ENCODE measurements around the gene SNURF. TPM values are rescaled to one million over a fixed set of nuclear protein-coding genes. Genes with fewer than 3 reads are reported as not detected.

Gene SNURF
- total RNA-seq, 1 donor from 2014 or later = 21.3 TPM

GRCh38 chr15:24957691-24958090 lies 2.9 kb downstream of the SNURF start:
- Histone ChIP-seq H3K4me1 (no peaks in the 10 kb centered on the region), H3K36me3 (peaks cover 4% of the 10 kb centered on the region), H3K9me3 (peaks cover 12% of the 10 kb centered on the region), H3K4me3 (no peak overlapping the region), H3K27me3 (ENCODE audit: low read depth) (no peaks in the 10 kb centered on the region), H3K27ac (no peak overlapping the region)
- no peak for ATAC-seq
- intact Hi-C loops (cut with DNase I) = no loop called here
- TF ChIP-seq, protein P1, sequence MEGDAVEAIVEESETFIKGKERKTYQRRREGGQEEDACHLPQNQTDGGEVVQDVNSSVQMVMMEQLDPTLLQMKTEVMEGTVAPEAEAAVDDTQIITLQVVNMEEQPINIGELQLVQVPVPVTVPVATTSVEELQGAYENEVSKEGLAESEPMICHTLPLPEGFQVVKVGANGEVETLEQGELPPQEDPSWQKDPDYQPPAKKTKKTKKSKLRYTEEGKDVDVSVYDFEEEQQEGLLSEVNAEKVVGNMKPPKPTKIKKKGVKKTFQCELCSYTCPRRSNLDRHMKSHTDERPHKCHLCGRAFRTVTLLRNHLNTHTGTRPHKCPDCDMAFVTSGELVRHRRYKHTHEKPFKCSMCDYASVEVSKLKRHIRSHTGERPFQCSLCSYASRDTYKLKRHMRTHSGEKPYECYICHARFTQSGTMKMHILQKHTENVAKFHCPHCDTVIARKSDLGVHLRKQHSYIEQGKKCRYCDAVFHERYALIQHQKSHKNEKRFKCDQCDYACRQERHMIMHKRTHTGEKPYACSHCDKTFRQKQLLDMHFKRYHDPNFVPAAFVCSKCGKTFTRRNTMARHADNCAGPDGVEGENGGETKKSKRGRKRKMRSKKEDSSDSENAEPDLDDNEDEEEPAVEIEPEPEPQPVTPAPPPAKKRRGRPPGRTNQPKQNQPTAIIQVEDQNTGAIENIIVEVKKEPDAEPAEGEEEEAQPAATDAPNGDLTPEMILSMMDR (IDR thresholded peaks at IDR 0.05) = no peak
- no peak for DNase-seq

DNA sequence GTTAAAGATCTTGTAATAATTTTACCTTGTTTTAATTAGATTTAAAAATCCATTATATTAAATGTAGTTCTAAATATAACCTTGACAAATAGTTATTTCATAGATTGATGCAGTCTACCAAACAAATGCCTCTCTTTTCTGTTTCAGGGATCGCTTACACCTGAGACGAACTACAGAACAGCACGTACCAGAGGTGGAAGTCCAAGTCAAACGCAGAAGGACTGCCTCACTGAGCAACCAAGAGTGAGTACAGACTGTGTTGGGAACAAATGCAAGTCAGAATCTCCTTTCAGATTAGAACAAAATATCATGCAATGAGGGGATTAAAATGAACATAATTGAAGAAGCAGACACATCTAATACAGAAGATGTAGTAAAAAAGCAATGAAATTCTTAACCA lies 7.2 kb downstream of the SNURF start:
- no peak for DNase-seq
- H3K27ac ChIP-seq = no peak overlapping the region
- H3K4me1 ChIP-seq = no peaks in the 10 kb centered on the region
- ATAC-seq = no peak
- H3K36me3 ChIP-seq = peaks cover 28% of the 10 kb centered on the region
- H3K9me3 ChIP-seq = peaks cover 17% of the 10 kb centered on the region
- no peak overlapping the region for H3K4me3 ChIP-seq
- no peaks in the 10 kb centered on the region for H3K27me3 ChIP-seq (ENCODE audit: low read depth)
- intact Hi-C loops (cut with DNase I) = no loop called here
- TF ChIP-seq, protein P1 (IDR thresholded peaks at IDR 0.05) = no peak

- Histone ChIP-seq H3K9me3 (peaks cover 17% of the 10 kb centered on the region), H3K27me3 (ENCODE audit: low read depth) (no peaks in the 10 kb centered on the region), H3K4me1 (no peaks in the 10 kb centered on the region), H3K27ac (no peak overlapping the region), H3K36me3 (peaks cover 35% of the 10 kb centered on the region), H3K4me3 (no peak overlapping the region)
- no peak for ATAC-seq
- intact Hi-C loops (cut with DNase I) = no loop called here
- TF ChIP-seq, protein P1 (IDR thresholded peaks at IDR 0.05) = no peak
- DNase-seq = no peak
Observed at GRCh38 chr15:24962880-24963279, 8.1 kb downstream of the SNURF start.

- Histone ChIP-seq H3K36me3 (peaks cover 55% of the 10 kb centered on the region), H3K27me3 (ENCODE audit: low read depth) (no peaks in the 10 kb centered on the region), H3K9me3 (peaks cover 12% of the 10 kb centered on the region), H3K4me1 (no peaks in the 10 kb centered on the region), H3K27ac (no peak overlapping the region), H3K4me3 (no peak overlapping the region)
- TF ChIP-seq, protein P1 (IDR thresholded peaks at IDR 0.05) = no peak
- DNase-seq (no peak), ATAC-seq (no peak)
- intact Hi-C loops (cut with DNase I) = no loop called here
Observed at GRCh38 chr15:24966364-24967103, 11.7 kb downstream of the SNURF start.

DNA sequence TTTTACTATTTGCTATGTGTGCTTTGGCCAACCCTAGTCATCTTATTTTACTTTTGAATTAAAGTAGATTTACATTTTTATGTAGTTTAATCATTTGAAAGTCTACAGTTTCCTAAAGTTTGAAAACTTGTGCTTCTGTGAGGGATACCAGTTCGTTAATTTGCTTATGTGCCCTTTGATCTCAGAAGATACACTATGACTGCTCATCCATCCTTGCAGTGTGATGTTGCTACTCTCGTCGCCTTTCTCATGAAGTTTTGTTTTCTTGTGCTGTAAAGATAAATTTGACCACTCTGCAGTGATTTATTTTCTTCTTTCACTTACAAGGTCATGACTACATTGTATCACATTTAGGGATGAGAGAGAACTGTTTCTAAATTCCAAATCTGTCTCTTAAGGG lies 16.3 kb downstream of the SNURF start:
- H3K9me3 ChIP-seq = peaks cover 31% of the 10 kb centered on the region
- DNase-seq = no peak
- no peak overlapping the region for H3K4me3 ChIP-seq
- intact Hi-C loops (cut with DNase I) = no loop called here
- TF ChIP-seq, protein P1 (IDR thresholded peaks at IDR 0.05) = no peak
- H3K27me3 ChIP-seq (ENCODE audit: low read depth) = no peaks in the 10 kb centered on the region
- no peak overlapping the region for H3K27ac ChIP-seq
- peaks cover 57% of the 10 kb centered on the region for H3K36me3 ChIP-seq
- ATAC-seq = no peak
- H3K4me1 ChIP-seq = no peaks in the 10 kb centered on the region
